Measurements from ENCODE around the gene LBX1. TPM values are rescaled to one million over a fixed set of nuclear protein-coding genes. Genes with fewer than 3 reads are reported as not detected.

LBX1 gene
- total RNA-seq, 1 donor, result not detected

DNA sequence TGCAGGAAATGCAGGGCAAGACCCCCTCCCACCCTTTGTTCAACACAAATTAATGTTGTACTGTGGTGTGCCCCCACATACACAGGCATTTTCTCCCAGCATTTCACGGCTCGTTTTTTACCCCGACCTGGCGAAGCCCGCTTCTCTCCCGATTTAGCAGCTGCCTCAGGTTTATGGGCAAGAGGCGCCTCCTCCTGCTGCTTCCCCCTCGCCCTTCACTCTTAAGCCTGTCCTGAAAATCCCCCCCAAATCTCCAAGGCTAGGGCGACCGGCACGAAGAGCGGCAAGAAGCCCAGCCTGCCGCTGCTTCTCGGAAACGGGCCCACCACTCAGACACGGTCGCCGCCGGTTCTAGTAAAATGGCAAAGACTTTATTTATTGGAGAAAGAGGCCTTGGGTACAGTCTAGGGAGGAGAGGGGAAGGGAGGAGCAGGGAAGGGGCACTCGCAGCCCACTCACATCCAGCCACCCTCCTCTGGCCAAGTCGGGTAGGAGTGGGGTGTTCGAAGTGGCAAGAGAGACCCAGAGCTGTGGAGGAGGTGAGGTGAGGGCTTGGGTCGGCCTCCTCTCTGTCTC lies 3.3 kb downstream of the LBX1 start:
- no peak for DNase-seq (ENCODE audit: low read depth)
- no peak for TF ChIP-seq CTCF (IDR thresholded peaks at IDR 0.05; ENCODE audit: insufficient read depth, low read depth, low read length)
- no peak overlapping the region for H3K4me3 ChIP-seq (ENCODE audit: low read depth, low read length)

DNA sequence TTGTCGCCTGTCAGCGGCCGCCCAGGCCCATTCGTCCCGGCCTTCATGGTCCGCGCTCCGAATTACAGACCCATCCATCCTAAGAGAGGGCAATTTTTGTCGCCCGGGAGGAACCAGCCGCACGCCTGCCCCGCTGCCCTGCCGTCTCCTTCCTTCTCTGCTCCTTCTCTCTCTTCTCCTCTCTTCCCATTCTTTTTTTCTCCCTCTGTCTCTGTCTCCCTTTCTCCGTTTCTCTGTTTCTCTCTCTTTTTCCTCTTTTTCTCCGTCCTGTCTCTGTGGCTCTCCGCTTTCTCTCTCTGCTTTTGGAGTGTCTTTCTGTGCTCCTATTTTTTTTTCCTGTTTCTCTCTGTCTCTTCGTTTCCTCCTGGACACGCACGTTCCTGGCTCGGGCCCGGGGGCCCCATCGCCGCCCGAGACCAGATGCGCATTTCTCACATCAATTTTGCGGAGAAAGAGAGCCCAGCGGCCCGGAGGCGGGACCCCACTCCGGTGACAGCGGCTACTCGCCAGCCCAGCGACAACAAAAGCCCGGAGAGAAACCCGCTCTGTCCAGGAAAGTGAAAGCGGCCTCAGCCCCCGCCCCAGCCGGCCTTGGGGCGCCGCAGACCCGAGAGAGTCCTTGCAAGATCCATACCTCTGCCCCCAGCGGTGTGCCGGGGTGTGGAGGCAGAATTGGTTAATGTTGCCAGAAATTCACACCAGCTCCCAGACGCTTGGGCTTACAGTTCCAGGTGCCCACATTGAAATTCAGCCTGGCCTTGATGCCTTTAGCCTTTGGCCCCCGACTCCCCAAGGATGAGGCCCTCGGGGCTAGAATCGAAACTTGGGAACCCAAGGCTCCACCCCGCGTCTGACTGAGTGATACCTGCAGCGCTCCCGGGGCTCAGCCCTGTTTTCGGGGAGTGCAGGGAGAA lies 4.1 kb downstream of the LBX1 start:
- DNase-seq (ENCODE audit: low read depth), result no peak
- H3K4me3 ChIP-seq (ENCODE audit: low read depth, low read length), result no peak overlapping the region
- no peak for TF ChIP-seq CTCF (IDR thresholded peaks at IDR 0.05; ENCODE audit: insufficient read depth, low read depth, low read length)

- no peak for TF ChIP-seq CTCF (IDR thresholded peaks at IDR 0.05; ENCODE audit: insufficient read depth, low read depth, low read length)
- no peak for DNase-seq (ENCODE audit: low read depth)
- no peak overlapping the region for H3K4me3 ChIP-seq (ENCODE audit: low read depth, low read length)
These were observed 5.0 kb downstream of the LBX1 start for GRCh38 chr10:101224060-101224909.

- no peak overlapping the region for H3K4me3 ChIP-seq (ENCODE audit: low read depth, low read length)
- DNase-seq (ENCODE audit: low read depth), result no peak
- TF ChIP-seq CTCF (IDR thresholded peaks at IDR 0.05; ENCODE audit: insufficient read depth, low read depth, low read length), result no peak
These were observed 5.8 kb downstream of the LBX1 start for GRCh38 chr10:101223274-101224059.

DNA sequence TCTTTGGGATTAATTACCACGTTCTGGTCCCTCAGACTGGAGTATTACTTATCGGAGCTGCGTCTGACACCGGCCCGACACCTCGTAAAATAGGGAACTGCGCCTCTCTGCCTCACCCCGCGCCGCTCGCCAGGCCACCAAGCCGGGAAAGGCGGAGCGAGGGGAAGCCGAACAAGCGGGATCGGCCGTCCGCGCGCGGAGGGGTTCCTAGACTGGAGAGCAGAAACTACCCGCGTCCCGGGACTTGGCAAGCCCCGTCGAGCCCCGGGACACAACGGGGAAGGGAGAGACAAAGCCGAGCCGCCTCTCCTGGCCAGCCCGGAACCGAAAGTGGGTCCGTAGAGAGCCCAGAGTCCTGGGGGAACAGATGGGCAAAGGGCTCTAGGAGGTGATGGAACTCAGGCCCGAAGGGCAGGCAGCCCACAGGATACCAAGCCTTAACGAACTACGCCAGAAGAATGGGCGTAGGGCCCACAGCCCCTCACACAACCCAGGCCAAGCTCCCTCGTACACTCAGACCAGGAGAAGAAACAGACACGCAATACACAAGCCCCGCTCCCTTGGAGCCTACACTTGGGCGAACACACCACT lies 6.5 kb downstream of the LBX1 start:
- no peak overlapping the region for H3K4me3 ChIP-seq (ENCODE audit: low read depth, low read length)
- no peak for TF ChIP-seq CTCF (IDR thresholded peaks at IDR 0.05; ENCODE audit: insufficient read depth, low read depth, low read length)
- no peak for DNase-seq (ENCODE audit: low read depth)

Measured in fibroblast of villous mesenchyme (primary cell).